Left cardiac atrium (tissue), 4 donors: ENCODE data around the gene NBEAL2. TPM values are rescaled to one million over a fixed set of nuclear protein-coding genes. Genes with fewer than 3 reads are reported as not detected.

ENCODE experiments used
- ATAC-seq, 2 donors: fragments of 200-7000 bp; cut with Tn5 transposase; one replicate each; pipeline ENCODE4 v1.9.1; 2020; ENCODE audit warnings: mild to moderate bottlenecking in 2 of 2, moderate library complexity in 2 of 2
- DNase-seq: peaks from one replicate; pipeline ENCODE4 v3.0.0-alpha.2; 2020
- intact Hi-C, 2 donors: fragments of 100-400 bp; cut with DNase I; formaldehyde crosslinking; loops; one replicate each; pipeline versions ENCODE4 v1.14.1 to v1.15.1; 2022 to 2023
- total RNA-seq, 2 donors: library from RNA; stranded (reverse); fragmentation: NEBNext Ultra II Directional; extraction: Animal tissue kit (Norgen Biotek cat#: 25700); gene quantifications; one replicate each; pipeline ENCODE4 v1.2.1, GENCODE V29; 2021
- donor health status: DM: no; HTN: yes; CAD: no.
- donor health status: DM: no; HTN: yes; CAD: no; lungs with severe emphysema.
- donor health status: DM: yes; HTN: yes; CAD: no.
- donor health status: Dilated cardiomyopathy.

Gene NBEAL2
- total RNA-seq, 2 donors from 2014 or later, result 17.1 to 23.9 TPM

- intact Hi-C loops, result no loop called here
- no peak for ATAC-seq
- peak; percentile 23 for DNase-seq
Observed at GRCh38 chr3:46995901-46996562, 16.6 kb downstream of the NBEAL2 start.

GRCh38 chr3:46996689-46997452, 17.4 kb downstream of the NBEAL2 start:
- intact Hi-C loops, result no loop called here
- DNase-seq, result no peak
- no peak for ATAC-seq

- intact Hi-C loops, result loop anchor here in 1 of 2 donors (1.0 kb wide), 1 partner anchor 75 kb away; no protein-coding TSS in a partner anchor
- DNase-seq, result no peak
- ATAC-seq, result no peak
Observed at GRCh38 chr3:46997453-46998091, 18.1 kb downstream of the NBEAL2 start.

GRCh38 chr3:46998121-46998851, 18.8 kb downstream of the NBEAL2 start:
- ATAC-seq (peak; percentile 69 to 81), DNase-seq (peak; percentile 79)
- intact Hi-C loops, result loop anchor here in 1 of 2 donors (1.0 kb wide), 1 partner anchor 76 kb away; no protein-coding TSS in a partner anchor

- intact Hi-C loops, result loop anchor here in 1 of 2 donors (1.0 kb wide), 1 partner anchor 77 kb away; no protein-coding TSS in a partner anchor
- DNase-seq, result peak; percentile 13
- ATAC-seq, result no peak
Observed at GRCh38 chr3:46998852-46999515, 19.5 kb downstream of the NBEAL2 start.

- no peak for ATAC-seq
- intact Hi-C loops, result loop anchor here (5.0 to 10.0 kb wide), 2 partner anchors 77 to 295 kb away; partner anchors contain the start of gene TMIE (in 1 of the 2)
- DNase-seq, result peak; percentile 17
Observed at GRCh38 chr3:46999516-47000197, 20.2 kb downstream of the NBEAL2 start.

GRCh38 chr3:47000198-47000815, 20.8 kb downstream of the NBEAL2 start:
- intact Hi-C loops, result loop anchor here (5.0 to 10.0 kb wide), 2 partner anchors 78 to 296 kb away; partner anchors contain the start of gene TMIE (in 1 of the 2)
- DNase-seq, result peak; percentile 14
- peak in 1 of 2 donors; percentile 13 for ATAC-seq

GRCh38 chr3:47000922-47001730, 21.7 kb downstream of the NBEAL2 start:
- no peak for ATAC-seq
- DNase-seq, result peak; percentile 13
- intact Hi-C loops, result loop anchor here (5.0 to 10.0 kb wide), 2 partner anchors 79 to 296 kb away; partner anchors contain the start of gene TMIE (in 1 of the 2)

- ATAC-seq (no peak), DNase-seq (peak; percentile 15)
- intact Hi-C loops, result loop anchor here (5.0 to 10.0 kb wide), 2 partner anchors 79 to 297 kb away; partner anchors contain the start of gene TMIE (in 1 of the 2)
Observed at GRCh38 chr3:47001731-47002170, 22.3 kb downstream of the NBEAL2 start.

GRCh38 chr3:47002171-47003055, 22.9 kb downstream of the NBEAL2 start:
- intact Hi-C loops, result loop anchor here (5.0 to 10.0 kb wide), 2 partner anchors 80 to 298 kb away; partner anchors contain the start of gene TMIE (in 1 of the 2)
- DNase-seq (peak; percentile 22), ATAC-seq (no peak)

- no peak for ATAC-seq
- DNase-seq, result no peak
- intact Hi-C loops, result loop anchor here (5.0 to 10.0 kb wide), 2 partner anchors 81 to 298 kb away; partner anchors contain the start of gene TMIE (in 1 of the 2)
Observed at GRCh38 chr3:47003056-47003410, 23.6 kb downstream of the NBEAL2 start.

GRCh38 chr3:47003461-47004368, 24.2 kb downstream of the NBEAL2 start:
- ATAC-seq (no peak), DNase-seq (no peak)
- intact Hi-C loops, result loop anchor here (5.0 to 10.0 kb wide), 2 partner anchors 81 to 299 kb away; partner anchors contain the start of gene TMIE (in 1 of the 2)

- intact Hi-C loops, result loop anchor here (5.0 to 10.0 kb wide), 2 partner anchors 82 to 300 kb away; partner anchors contain the start of gene TMIE (in 1 of the 2)
- ATAC-seq, result no peak
- DNase-seq, result no peak
Observed at GRCh38 chr3:47004369-47005211, 25.1 kb downstream of the NBEAL2 start.
